ENCODE data around the gene BTK.
"Not testable (repeated sequence)": the region's sequence is repeated elsewhere in the genome, so short reads cannot be mapped to it uniquely, and the experiment has no call there.

Gene BTK

DNA sequence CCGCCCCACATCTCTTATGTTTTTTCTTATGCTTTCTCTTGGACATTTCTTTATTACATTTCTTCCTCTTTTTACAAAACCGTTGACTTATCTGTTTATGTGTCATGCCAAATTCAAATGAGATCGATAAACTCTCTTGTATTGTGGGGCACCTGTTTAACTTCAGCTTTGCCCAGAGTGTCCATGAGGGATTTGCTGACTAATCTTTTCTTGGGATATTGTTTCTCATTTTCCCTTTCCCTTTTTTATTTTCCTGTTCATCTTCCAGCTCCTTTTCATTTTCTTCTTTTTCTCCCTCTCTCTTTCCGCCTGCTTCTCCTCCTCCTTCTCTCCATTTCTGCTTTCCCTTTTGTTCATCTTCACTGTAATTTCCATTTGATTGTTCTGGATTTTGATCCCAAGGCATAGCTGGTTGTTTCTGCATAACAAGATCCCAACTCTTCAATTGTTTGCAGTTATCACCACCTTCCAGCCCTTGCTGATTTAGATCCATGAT lies 48.2 kb downstream of the BTK start:
- DNase-seq (ENCODE audit: low read depth): no peak

DNA sequence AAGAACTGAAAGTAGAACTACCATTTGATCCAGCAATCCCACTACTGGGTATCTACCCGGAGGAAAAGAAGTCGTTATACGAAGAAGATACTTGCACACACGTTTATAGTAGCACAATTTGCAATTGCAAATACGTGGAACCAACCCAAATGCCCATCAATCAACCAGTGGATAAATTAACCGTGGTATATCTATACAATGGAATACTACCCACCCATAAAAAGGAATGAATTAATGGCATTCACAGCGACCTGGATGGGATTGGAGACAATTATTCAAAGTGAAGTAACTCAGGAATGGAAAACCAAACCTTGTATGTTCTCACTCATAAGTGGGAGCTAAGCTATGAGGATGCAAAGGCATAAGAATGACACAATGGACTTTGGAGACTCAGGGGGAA lies 51.7 kb downstream of the BTK start:
- not testable (repeated sequence) for DNase-seq (ENCODE audit: low read depth)

DNA sequence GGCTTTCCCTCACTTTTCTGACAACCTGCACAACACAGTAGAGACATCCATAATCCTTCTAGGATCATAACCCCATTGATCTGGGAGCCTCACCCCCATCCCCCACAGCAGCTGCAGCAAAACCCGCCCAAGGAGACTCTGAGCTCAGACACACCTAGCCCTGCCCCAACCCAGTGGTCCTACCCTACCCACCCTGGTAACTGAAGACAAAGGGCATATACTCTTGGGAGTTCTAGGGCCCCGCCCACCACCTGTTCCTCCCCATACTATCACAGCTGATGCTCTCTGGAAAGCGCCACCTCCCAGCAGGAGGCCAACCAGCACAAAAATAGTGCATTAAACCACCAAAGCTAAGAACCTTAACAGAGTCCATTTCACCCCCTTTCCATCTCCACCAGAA lies 59.4 kb downstream of the BTK start:
- DNase-seq (ENCODE audit: low read depth): not testable (repeated sequence)

DNA sequence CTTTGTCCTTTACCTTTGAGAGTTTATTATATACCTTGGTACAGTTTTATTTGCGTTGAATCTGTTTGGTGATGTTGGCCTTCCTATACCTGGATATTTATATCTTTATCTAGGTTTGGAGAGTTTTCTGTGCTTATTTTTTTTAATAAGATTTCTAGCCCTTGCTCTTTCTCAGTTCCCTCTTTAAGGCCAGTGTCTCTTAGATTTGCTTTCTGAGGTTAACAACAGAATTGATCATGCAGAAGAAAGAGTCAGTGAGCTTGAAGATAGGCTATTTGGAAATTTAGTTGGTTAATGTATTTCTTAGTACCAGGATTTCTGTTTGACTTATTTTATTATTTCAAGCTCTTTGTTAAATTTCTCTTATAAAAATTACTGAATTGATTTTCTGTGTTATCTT lies 82.2 kb downstream of the BTK start:
- DNase-seq (ENCODE audit: low read depth): no peak

Data from activated T-helper 1 cell treated with Interleukin-2 at 50 U/mL for 16 hours (primary cell).